ENCODE results near the gene SPINK2.

GRCh38 chr4:56788081-56788480 lies 33.4 kb downstream of the SPINK2 start:
- no peak for TF ChIP-seq POLR2A (IDR thresholded peaks at IDR 0.05; ENCODE audit: low read length)
- TF ChIP-seq GATA1 (IDR thresholded peaks at IDR 0.05; ENCODE audit: low read depth, low read length): no peak

Data from erythroblast (primary cell).